MM.1S (cell line): Measurements from ENCODE around the gene GNAL.

ENCODE experiments used
- DNase-seq: peaks from one replicate; pipeline ENCODE4 v3.0.0-alpha.2; 2015
- H2AFZ ChIP-seq: fragments of 300-600 bp; sonication (generic); 2 replicates; pipeline ENCODE4 v1.6.0; 2016; ENCODE audit warnings: antibody characterized with exemption, low read length
- H3F3A ChIP-seq: fragments of 300-600 bp; sonication (generic); 2 replicates; pipeline ENCODE4 v1.6.1; 2016; ENCODE audit warnings: mild to moderate bottlenecking, antibody characterized with exemption, low read length, moderate library complexity, mixed read lengths; ENCODE audit not compliant: insufficient read depth
- H3K27ac ChIP-seq: fragments of 300-600 bp; sonication (generic); 2 replicates; pipeline ENCODE4 v1.5.1; 2016; ENCODE audit warnings: mild to moderate bottlenecking, low read length
- H3K27me3 ChIP-seq: fragments of 300-600 bp; sonication (generic); replicated peaks from 2 replicates; pipeline ENCODE4 v1.6.0; 2016; ENCODE audit warnings: low read length; ENCODE audit not compliant: insufficient read depth
- H3K36me3 ChIP-seq: fragments of 300-600 bp; sonication (generic); replicated peaks from 2 replicates; pipeline ENCODE4 v1.6.1; 2016; ENCODE audit warnings: mild to moderate bottlenecking, low read length, mixed read lengths; ENCODE audit not compliant: insufficient read depth
- H3K4me1 ChIP-seq: fragments of 300-600 bp; sonication (generic); 2 replicates; pipeline ENCODE4 v1.6.1; 2016; ENCODE audit warnings: low read length, mixed read lengths
- H3K4me2 ChIP-seq: fragments of 300-600 bp; sonication (generic); 2 replicates; pipeline ENCODE4 v1.6.0; 2016; ENCODE audit warnings: low read depth, low read length
- H3K4me3 ChIP-seq: fragments of 300-600 bp; sonication (generic); 2 replicates; pipeline ENCODE4 v1.5.1; 2016; ENCODE audit warnings: low read length, mixed read lengths
- H3K79me2 ChIP-seq: fragments of 300-600 bp; sonication (generic); 2 replicates; pipeline ENCODE4 v1.6.1; 2016; ENCODE audit warnings: mixed run types, low read length, mixed read lengths
- H3K9ac ChIP-seq: fragments of 300-600 bp; sonication (generic); 2 replicates; pipeline ENCODE4 v1.6.1; 2016; ENCODE audit warnings: low read length, mixed read lengths
- H3K9me2 ChIP-seq: fragments of 300-600 bp; sonication (generic); replicated peaks from 2 replicates; pipeline ENCODE4 v1.6.1; 2016; ENCODE audit warnings: mild to moderate bottlenecking, low read length, mixed read lengths; ENCODE audit not compliant: insufficient read depth
- H3K9me3 ChIP-seq: fragments of 300-600 bp; sonication (generic); replicated peaks from 2 replicates; pipeline ENCODE4 v1.6.1; 2016; ENCODE audit warnings: mild to moderate bottlenecking, low read length, mixed read lengths; ENCODE audit not compliant: insufficient read depth
- H4K20me1 ChIP-seq: fragments of 300-600 bp; sonication (generic); 2 replicates; pipeline ENCODE4 v1.6.1; 2016; ENCODE audit warnings: mild to moderate bottlenecking, low read length, moderate library complexity, mixed read lengths; ENCODE audit not compliant: insufficient read depth
- CTCF ChIP-seq: fragments of 300-600 bp; sonication (generic); IDR thresholded peaks from 2 replicates; pipeline ENCODE4 v1.5.1; 2016; ENCODE audit warnings: antibody characterized with exemption, low read length, mixed read lengths
- EZH2 ChIP-seq: fragments of 300-600 bp; sonication (generic); optimal IDR thresholded peaks from 2 replicates; pipeline ENCODE3; 2017; ENCODE audit warnings: low read depth, mild to moderate bottlenecking, antibody characterized with exemption, low read length, mixed read lengths
- EZH2phosphoT487 ChIP-seq: fragments of 300-600 bp; sonication (generic); IDR thresholded peaks from 2 replicates; pipeline ENCODE4 v1.6.1; 2018; ENCODE audit warnings: antibody characterized with exemption, low read length

GNAL gene

GRCh38 chr18:11802586-11802985, 113.5 kb downstream of the GNAL start:
- no peaks in the 10 kb centered on the region for H3F3A ChIP-seq

GRCh38 chr18:11807233-11807632, 118.2 kb downstream of the GNAL start:
- Histone ChIP-seq H3K4me2 (no peak overlapping the region), H3K36me3 (no peaks in the 10 kb centered on the region), H2AFZ (no peak overlapping the region), H3F3A (no peaks in the 10 kb centered on the region), H4K20me1 (no peaks in the 10 kb centered on the region), H3K79me2 (no peaks in the 10 kb centered on the region), H3K4me3 (no peak overlapping the region), H3K27ac (no peak overlapping the region), H3K9ac (no peak overlapping the region), H3K4me1 (no peaks in the 10 kb centered on the region), H3K9me2 (no peaks in the 10 kb centered on the region), H3K27me3 (no peaks in the 10 kb centered on the region), H3K9me3 (no peaks in the 10 kb centered on the region)
- DNase-seq, result no peak
- no peak for TF ChIP-seq CTCF
- TF ChIP-seq EZH2, result no peak
- TF ChIP-seq EZH2phosphoT487, result no peak

More at GRCh38 chr18:11802586-11802985, 113.5 kb downstream of the GNAL start:
- Histone ChIP-seq H3K9ac (no peak overlapping the region), H3K79me2 (no peaks in the 10 kb centered on the region), H3K27me3 (no peaks in the 10 kb centered on the region), H3K36me3 (no peaks in the 10 kb centered on the region), H4K20me1 (no peaks in the 10 kb centered on the region), H3K27ac (no peak overlapping the region), H2AFZ (no peak overlapping the region), H3K9me2 (no peaks in the 10 kb centered on the region), H3K4me3 (no peak overlapping the region), H3K9me3 (no peaks in the 10 kb centered on the region), H3K4me2 (no peak overlapping the region), H3K4me1 (no peaks in the 10 kb centered on the region)
- no peak for DNase-seq
- TF ChIP-seq EZH2phosphoT487 (no peak), CTCF (no peak), EZH2 (no peak)

- H3F3A ChIP-seq, result no peaks in the 10 kb centered on the region
- no peak overlapping the region for H3K27ac ChIP-seq
- TF ChIP-seq CTCF (no peak), EZH2phosphoT487 (no peak), EZH2 (no peak)
- H3K4me2 ChIP-seq, result no peak overlapping the region
- H3K9me2 ChIP-seq, result no peaks in the 10 kb centered on the region
- no peak for DNase-seq
- no peaks in the 10 kb centered on the region for H3K9me3 ChIP-seq
- H2AFZ ChIP-seq, result no peak overlapping the region
- H4K20me1 ChIP-seq, result no peaks in the 10 kb centered on the region
- no peak overlapping the region for H3K4me3 ChIP-seq
- H3K4me1 ChIP-seq, result no peaks in the 10 kb centered on the region
- no peaks in the 10 kb centered on the region for H3K79me2 ChIP-seq
- H3K9ac ChIP-seq, result no peak overlapping the region
- H3K27me3 ChIP-seq, result no peaks in the 10 kb centered on the region
- no peaks in the 10 kb centered on the region for H3K36me3 ChIP-seq
Observed at GRCh38 chr18:11808001-11808855, 119.2 kb downstream of the GNAL start.
